DMS53 treated with DMSO at 0.1 percent for 48 hours (cell line): ENCODE measurements around the gene NGEF.

ENCODE experiments used
- DNase-seq: peaks from one replicate; lab custom pipeline; 2025; ENCODE audit not compliant: unreplicated experiment; lab: John Stamatoyannopoulos, UW

NGEF gene

DNA sequence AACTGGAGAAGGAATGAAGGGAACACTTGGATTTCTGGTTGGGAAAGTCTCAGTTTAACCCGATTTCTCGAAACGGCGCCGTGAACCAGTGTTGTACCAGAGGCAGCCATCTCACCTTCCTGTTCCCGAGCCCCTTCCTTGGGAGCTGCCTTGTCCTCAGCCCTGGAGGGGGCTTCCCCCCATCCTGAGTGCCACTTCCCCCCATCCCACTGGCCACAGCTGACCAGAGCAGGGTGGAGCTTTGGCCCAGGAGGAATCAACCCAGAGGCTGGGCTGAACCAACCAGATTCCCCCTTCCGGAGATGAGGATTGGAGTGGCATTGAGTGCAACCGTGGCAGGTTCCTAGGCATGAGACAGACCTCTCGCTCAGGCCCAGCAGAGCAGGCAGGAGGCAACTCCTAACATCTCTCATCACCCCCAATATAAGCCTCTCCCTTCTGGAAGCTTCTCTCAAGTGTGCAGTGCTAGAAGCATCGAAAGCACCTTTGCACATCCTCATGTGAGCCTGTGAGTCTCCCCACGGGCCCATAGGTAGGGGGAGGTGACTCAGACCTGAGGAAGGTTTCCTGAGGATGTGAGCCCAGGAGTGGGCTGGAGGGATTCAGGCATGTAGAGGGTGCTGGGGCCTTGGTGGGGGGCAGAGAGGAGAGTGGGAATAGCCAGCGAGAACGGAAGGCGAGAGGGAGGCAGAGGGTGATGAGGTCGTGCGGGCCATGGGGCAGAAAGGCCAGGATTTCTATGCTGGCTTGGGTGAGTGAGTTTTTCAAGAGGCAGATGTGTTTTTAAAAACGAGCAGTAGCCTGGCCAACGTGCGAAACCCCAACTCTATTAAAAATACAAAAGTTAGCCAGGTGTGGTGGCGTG, 11.9 kb downstream of the NGEF start:
- no peak for DNase-seq

DNA sequence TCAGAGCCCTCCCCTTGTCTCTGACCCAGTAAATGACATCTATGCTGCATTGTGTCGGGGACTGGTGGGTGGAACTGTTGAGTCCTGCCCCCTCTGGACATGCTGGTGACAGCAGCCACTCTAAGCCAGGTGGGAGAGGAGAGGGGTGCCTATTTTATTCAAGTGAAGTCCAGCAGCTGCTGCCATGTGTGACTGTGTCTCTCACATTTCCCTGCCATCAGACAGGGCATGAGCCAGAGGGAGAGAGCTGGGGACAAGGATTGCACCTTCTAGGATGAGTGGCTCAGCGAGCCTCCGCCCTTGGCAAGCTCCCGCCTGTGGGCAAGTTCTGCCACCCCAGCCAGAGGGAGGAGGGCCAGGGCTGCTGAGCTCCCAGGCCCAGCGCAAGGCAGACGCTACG, 13.7 kb downstream of the NGEF start:
- no peak for DNase-seq

DNA sequence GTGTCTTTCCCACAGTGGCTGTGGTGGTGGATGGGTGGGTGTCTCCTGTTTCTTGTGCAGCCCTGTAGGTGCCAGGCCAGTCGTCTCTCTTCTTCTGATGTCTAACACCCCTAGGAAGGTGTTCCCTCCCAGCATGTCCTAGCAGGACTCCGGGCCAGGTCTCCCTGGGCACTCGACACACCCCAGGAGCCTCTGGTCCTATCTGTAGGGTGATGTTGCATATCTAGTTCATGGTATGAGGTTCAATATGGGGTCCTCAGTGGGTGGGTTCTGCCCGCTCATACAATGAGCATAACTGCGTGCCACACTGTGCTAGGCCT, 14.4 kb downstream of the NGEF start:
- DNase-seq, result no peak

DNA sequence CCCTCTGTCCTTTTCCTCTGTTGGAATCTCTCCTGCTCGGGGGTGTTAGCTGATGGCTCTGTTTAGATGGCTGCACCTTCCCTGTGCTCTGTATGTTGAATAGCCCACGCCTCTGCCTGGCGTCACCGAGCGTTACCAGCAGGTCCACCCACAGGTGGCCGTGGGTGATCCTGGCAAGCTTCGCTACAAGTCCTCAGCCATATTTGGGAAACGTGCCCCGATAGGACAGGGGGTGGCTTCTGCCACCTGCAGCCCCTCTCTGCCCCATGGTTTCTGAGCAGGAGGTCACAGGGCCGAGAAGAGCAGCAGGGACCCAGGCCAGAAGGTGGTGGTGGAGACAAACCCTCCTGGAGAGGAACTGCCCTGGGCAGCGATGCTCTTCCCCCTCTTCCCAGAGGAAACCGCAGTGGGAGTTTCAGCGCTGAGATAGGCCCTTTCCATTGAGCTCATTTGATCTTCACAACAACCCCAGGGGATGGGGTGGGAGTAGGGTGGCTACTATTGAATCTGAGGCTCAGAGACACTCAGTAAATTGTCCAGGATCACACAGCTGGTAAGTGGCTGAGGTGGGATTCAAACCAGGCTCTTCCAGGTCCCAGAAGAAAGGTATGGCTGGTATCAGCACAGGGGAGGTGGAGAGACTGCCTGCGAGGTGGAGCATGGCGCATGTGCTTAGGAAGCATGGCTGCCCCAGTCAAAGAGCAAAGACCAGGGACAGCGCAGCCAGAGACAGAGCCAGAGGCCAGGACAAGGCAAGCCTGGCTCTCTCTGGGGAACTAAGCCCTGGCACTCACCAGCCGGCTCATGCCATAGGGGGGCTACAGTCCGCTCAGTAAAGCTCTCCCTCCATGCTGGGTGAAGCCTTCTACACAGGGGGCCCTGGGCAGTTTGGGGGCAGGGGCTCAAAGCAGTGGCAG, 15.0 kb downstream of the NGEF start:
- DNase-seq, result no peak

DNA sequence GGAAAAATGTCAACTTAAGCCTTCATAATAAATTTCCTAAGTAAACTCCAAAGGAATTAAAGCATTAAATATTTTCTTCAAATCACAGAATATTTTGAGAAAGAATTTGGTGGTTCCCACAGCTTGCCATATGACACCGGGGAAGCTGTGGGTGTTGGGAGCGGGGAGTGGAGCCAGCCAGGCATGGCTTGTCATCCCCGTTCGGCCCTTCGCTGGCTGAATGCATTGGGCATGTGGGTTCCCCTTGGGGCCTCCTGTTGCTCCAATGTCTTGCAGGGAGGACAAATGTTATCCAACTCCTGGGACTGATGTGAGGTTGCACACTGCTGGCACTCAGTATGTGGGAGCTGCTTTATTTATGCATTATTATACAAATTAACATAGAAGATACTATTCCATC, 18.6 kb downstream of the NGEF start:
- DNase-seq, result no peak

- no peak for DNase-seq
These were observed 19.7 kb downstream of the NGEF start for GRCh38 chr2:232993231-232993821.

GRCh38 chr2:232986155-232986554, 26.9 kb downstream of the NGEF start:
- DNase-seq, result no peak

GRCh38 chr2:232984451-232985207, 28.4 kb downstream of the NGEF start:
- no peak for DNase-seq

DNA sequence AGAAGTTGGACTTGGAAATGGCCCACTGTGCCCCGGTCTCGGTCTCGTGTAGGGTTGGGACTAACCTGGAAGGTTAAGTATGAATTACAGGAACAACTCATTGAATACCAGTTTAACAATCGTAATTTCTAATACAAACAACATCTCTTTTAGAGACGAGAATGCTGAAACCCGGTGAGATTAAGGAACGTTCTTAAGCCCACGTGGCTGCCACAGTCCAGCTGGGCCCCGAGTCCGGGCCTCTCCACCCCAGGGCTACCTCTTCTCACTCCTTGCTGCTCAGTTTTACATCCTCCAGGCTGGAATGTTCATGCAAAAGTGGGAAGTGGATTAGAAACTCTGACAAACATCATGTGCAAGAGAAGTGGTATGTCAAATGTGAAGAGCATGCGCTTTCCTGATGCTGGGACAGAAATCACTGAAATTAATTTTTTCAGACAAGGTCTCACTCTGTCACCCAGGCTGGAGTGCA, 29.4 kb downstream of the NGEF start:
- no peak for DNase-seq

- no peak for DNase-seq
These were observed 30.0 kb downstream of the NGEF start for GRCh38 chr2:232982926-232983668.

GRCh38 chr2:232981767-232982360, 31.2 kb downstream of the NGEF start:
- DNase-seq, result no peak

DNA sequence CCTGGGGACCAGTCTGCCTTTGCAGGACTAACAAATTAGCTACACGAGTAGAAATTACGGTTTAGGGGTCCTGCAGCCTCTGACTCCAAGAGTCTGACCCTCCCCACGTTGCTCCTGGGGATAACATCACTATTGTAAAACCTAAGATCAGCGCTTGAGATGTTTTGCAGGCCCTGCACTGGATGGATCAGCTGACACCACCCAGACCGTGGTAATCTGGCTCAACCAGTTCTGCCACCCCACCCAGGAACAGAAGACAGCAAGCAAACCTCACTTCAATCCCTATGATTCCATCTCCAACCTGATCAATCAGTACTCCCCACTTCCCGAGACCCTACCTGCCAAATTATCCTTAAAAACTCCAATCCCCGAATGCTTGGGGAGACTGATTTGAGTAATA, 31.7 kb downstream of the NGEF start:
- DNase-seq, result no peak

GRCh38 chr2:232980683-232981082, 32.4 kb downstream of the NGEF start:
- no peak for DNase-seq

- DNase-seq, result no peak
These were observed 33.1 kb downstream of the NGEF start for GRCh38 chr2:232979871-232980461.

DNA sequence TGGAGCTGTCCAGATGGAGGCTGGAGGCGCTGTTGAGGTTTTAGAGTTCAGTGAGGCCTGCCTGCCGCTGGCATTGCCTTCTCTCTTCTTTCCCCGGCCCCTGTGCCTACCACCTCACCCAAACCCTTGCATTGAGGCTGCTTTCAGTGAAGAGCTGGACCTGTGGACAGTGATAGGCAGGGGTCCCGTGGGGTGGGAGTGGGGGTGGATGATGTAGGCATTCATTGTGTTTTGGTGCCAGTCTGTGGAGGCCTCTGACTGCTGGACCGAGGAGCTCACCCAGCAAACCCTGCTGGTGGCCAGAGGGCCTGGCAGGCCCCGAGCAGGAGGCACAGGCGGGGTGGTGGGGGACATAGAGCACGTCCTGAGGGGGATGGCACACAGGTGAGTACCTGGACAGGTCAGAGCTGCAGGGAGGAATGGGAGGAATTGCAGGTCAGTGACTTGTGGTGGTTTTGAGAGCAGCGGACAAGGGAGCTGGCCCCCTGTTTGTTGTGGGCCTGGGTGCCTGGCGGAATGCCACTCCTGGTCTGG, 35.6 kb downstream of the NGEF start:
- DNase-seq, result no peak

DNA sequence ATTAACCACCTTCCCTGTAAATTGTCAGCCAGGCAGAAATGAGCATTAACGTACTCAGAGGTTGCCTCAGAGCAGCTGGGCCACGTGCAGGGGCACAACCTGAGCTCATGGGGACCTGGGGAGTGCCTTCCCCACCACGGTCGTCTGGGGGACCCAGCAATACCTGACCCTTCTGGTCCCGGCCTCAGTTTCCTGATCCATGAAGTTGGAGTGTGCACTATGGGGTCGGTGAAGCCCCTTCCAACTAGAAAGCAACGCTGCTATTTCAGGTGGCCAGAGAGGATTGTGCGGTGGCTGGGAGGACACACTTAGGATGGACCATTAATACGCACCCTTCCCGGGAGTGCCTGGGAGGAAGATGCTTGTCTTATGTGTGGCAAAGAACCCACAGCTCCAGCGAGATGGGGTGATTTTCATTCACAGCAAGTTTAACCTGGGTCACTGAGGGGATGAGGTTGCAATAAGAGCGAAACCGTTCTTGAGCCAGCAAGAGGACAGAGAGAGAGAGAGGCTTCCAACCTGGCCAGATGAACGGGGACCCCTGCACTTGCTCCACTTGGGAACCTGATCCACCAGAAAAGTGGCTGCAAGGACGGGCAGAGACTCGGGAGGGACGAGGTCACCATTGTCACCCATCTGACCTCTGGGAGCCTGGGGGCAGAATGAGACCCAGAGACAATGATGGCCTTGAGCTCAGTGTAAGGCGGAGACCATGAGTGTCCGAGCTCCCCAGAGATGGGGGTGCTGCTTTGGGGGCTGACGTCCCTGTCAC, 36.2 kb downstream of the NGEF start:
- no peak for DNase-seq

- DNase-seq, result no peak
These were observed 36.9 kb downstream of the NGEF start for GRCh38 chr2:232976176-232976575.

DNA sequence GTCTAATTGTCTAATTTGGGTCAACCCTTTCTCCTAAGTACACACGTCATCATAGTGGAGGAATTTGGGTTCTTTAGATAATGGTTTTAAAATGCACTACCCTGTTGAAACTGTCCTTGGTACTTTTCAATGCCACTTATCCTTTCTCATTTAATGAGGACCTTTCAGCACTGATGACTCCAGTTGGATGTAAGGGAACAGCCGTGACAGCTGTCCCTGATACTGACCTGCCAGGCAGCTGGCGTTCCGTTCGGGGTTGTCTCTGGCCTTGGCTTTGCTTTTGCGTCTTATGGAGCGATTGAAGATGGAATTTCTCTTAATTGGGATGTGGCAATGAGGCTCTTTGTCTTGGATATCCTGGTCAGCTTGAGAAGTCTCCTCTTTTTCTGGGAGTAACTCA, 38.7 kb downstream of the NGEF start:
- DNase-seq, result no peak
